Sigmoid colon (tissue), 7 donors: ENCODE results near the gene RITA1. TPM values are rescaled to one million over a fixed set of nuclear protein-coding genes. Genes with fewer than 3 reads are reported as not detected.

ENCODE experiments used
- DNase-seq: peaks from one replicate; pipeline ENCODE4 v3.0.0-alpha.2; 2019
- H3K27ac ChIP-seq, 4 donors: fragments of 200-600 bp; sonication (generic); one replicate each; pipeline ENCODE4 v1.5.1; 2016 to 2019; ENCODE audit warnings: mild to moderate bottlenecking in 1 of 4
- H3K27me3 ChIP-seq, 3 donors: fragments of 200-600 bp; sonication (generic); one replicate each; pipeline ENCODE4 v1.5.1; 2019; ENCODE audit warnings: mild to moderate bottlenecking in 1 of 3
- H3K36me3 ChIP-seq, 4 donors: fragments of 200-600 bp; sonication (generic); one replicate each; pipeline ENCODE4 v1.5.1; 2016 to 2019
- H3K4me1 ChIP-seq, 4 donors: fragments of 200-600 bp; sonication (generic); one replicate each; pipeline ENCODE4 v1.5.1; 2017 to 2019
- H3K4me3 ChIP-seq, 4 donors: fragments of 200-600 bp; sonication (generic); one replicate each; pipeline ENCODE4 v1.5.1; 2017 to 2019; ENCODE audit warnings: mild to moderate bottlenecking in 2 of 4, moderate library complexity in 1 of 4
- H3K9me3 ChIP-seq, 4 donors: fragments of 200-600 bp in 3 of 4; sonication (generic) in 3 of 4; one replicate each; pipeline versions ENCODE4 v1.5.1 to v1.6.1; 2013 to 2019
- EP300 ChIP-seq, 4 donors: sonication (generic); formaldehyde crosslinking; IDR thresholded peaks; one replicate each; pipeline ENCODE4 v1.6.1; 2017; ENCODE audit warnings: antibody characterized with exemption in 4 of 4
- POLR2A ChIP-seq, 2 donors: fragments of 450-650 bp; IDR thresholded peaks; one replicate each; pipeline ENCODE4 v1.6.1; 2016; ENCODE audit warnings: antibody characterized with exemption in 2 of 2, mild to moderate bottlenecking in 2 of 2, moderate library complexity in 2 of 2
- POLR2AphosphoS5 ChIP-seq, 4 donors: sonication (generic); formaldehyde crosslinking; IDR thresholded peaks; one replicate each; pipeline ENCODE4 v1.6.1; 2017; ENCODE audit warnings: antibody characterized with exemption in 4 of 4
- WGBS, 2 donors: extraction: QIAGEN DNeasy Blood & Tissue Kit; methylation state at CpG; one replicate each; pipeline ENCODE4 v1.1.7; 2013; 5-methylcytosine and 5-hydroxymethylcytosine counted together
- intact Hi-C: fragments of 100-400 bp; cut with DNase I; formaldehyde crosslinking; loops from one replicate; pipeline ENCODE4 v1.15.1; 2023
- polyA plus RNA-seq, 3 donors: library from polyadenylated mRNA; stranded (reverse); fragments of 200-250 nt; gene quantifications; one replicate each; pipeline ENCODE4 v1.2.3, GENCODE V29; 2013
- total RNA-seq, 4 donors: library from RNA; depleted of rRNA; stranded (reverse); fragments of >200 nt; gene quantifications; one replicate each; pipeline ENCODE4 v1.1.0, GENCODE V29; 2016
- TF ChIP-seq, protein P1 (sequence below), 4 experiments: fragments of 450-650 bp in 3 of 4; fragments of 200-600 bp in 1 of 4; IDR thresholded peaks; one replicate each; pipeline ENCODE4 v1.5.1; 2016 to 2019; ENCODE audit warnings: antibody characterized with exemption in 4 of 4, mild to moderate bottlenecking in 3 of 4, moderate library complexity in 2 of 4
- donor health status: healthy with polysubstance abuse.
- donor health status: Bipolar disorder and iron deficiency.
- donor health status: healthy.

Gene RITA1
- total and polyA plus RNA-seq, 7 donors = 12.5 to 28.4 (median 16.5) TPM

DNA sequence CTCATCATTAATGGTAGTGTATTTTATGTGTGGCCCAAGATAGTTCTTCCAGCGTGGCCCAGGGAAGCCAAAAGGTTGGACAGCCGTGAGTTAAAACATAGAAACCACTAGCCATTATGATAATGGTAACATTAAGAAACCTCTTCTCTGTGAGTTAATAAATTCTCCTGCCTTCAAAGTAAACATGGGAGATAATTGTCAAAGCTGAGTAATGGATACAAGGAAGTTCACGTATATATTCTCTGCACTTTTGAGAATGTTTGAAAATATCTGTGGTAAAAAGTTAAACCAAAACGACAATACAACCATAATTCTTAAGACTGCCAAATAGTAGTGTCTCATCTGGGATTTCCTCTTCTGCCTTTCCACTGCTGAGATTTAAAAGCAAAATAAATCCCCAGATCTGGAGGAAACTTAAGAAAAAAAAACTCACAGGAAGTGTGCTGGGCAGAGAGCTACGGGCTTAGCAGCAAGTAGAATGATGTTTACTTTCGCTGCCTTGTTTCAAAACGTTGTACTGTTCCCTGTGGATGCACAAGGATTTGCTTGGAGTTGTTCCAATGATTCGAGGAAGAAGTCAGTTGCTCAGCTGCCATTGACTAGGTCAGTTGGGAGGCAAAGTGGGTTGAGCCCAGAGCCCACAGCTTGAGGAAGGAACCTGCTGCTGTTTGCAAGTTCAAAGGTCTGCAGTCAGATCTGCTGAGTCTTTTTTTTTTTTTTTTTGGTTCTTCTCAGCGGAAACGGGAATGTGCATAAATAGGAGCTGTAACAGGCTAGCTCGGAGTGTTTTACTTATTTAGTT is 37.4 kb downstream of the RITA1 start:
- peak overlapping the region; percentile 77 to 97 (median 94) for H3K4me3 ChIP-seq
- peaks cover 5 to 15% (median 11%) of the 10 kb centered on the region in 4 donors for H3K36me3 ChIP-seq
- H3K9me3 ChIP-seq = no peaks in the 10 kb centered on the region
- peak; percentile 91 for DNase-seq
- peaks cover 0 to 45% (median 30%) of the 10 kb centered on the region in 4 donors for H3K4me1 ChIP-seq
- TF ChIP-seq, protein P1, sequence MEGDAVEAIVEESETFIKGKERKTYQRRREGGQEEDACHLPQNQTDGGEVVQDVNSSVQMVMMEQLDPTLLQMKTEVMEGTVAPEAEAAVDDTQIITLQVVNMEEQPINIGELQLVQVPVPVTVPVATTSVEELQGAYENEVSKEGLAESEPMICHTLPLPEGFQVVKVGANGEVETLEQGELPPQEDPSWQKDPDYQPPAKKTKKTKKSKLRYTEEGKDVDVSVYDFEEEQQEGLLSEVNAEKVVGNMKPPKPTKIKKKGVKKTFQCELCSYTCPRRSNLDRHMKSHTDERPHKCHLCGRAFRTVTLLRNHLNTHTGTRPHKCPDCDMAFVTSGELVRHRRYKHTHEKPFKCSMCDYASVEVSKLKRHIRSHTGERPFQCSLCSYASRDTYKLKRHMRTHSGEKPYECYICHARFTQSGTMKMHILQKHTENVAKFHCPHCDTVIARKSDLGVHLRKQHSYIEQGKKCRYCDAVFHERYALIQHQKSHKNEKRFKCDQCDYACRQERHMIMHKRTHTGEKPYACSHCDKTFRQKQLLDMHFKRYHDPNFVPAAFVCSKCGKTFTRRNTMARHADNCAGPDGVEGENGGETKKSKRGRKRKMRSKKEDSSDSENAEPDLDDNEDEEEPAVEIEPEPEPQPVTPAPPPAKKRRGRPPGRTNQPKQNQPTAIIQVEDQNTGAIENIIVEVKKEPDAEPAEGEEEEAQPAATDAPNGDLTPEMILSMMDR (IDR thresholded peaks at IDR 0.05) = no peak
- TF ChIP-seq EP300 (IDR thresholded peaks at IDR 0.05) (peak in 1 of 4 donors; percentile 36), POLR2AphosphoS5 (IDR thresholded peaks at IDR 0.05) (peak; percentile 55 to 92 (median 76))
- no peaks in the 10 kb centered on the region for H3K27me3 ChIP-seq
- H3K27ac ChIP-seq = peak overlapping the region; percentile 93 to 98 (median 96)
- 1 to 9% methylated on average over 11 of the region's 11 CpGs for WGBS, 2 donors
- intact Hi-C loops = loop anchor here (2.0 kb wide), 1 partner anchor 24 kb away; no protein-coding TSS in a partner anchor

DNA sequence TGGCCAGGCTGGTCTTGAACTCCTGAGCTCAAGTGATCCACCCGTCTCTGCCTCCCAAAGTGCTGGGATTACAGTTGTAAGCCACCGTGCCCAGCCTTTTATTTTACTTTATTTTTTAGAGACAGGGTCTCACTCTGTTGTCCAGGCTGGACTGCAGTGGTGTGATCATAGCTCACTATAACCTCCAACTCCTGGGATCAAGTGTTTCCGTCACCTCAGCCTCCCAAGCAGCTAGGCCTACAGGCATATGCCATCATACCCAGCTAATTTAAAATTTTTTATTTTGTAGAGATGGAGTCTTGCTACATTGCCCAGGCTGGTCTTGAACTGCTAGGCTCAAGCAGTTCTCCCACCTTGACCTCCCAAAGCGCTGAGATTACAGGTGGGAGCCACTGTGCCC is 39.4 kb downstream of the RITA1 start:
- DNase-seq = no peak
- Histone ChIP-seq H3K4me3 (no peak overlapping the region), H3K4me1 (peaks cover 0 to 51% (median 30%) of the 10 kb centered on the region in 4 donors), H3K36me3 (peaks cover 14 to 35% (median 17%) of the 10 kb centered on the region in 4 donors), H3K27ac (no peak overlapping the region), H3K27me3 (no peaks in the 10 kb centered on the region), H3K9me3 (no peaks in the 10 kb centered on the region)
- 93 to 98% methylated on average over 4 of the region's 4 CpGs for WGBS, 2 donors
- intact Hi-C loops = no loop called here
- TF ChIP-seq POLR2AphosphoS5 (IDR thresholded peaks at IDR 0.05) (no peak), POLR2A (IDR thresholded peaks at IDR 0.05) (no peak)
- TF ChIP-seq, protein P1 (IDR thresholded peaks at IDR 0.05) = no peak

DNA sequence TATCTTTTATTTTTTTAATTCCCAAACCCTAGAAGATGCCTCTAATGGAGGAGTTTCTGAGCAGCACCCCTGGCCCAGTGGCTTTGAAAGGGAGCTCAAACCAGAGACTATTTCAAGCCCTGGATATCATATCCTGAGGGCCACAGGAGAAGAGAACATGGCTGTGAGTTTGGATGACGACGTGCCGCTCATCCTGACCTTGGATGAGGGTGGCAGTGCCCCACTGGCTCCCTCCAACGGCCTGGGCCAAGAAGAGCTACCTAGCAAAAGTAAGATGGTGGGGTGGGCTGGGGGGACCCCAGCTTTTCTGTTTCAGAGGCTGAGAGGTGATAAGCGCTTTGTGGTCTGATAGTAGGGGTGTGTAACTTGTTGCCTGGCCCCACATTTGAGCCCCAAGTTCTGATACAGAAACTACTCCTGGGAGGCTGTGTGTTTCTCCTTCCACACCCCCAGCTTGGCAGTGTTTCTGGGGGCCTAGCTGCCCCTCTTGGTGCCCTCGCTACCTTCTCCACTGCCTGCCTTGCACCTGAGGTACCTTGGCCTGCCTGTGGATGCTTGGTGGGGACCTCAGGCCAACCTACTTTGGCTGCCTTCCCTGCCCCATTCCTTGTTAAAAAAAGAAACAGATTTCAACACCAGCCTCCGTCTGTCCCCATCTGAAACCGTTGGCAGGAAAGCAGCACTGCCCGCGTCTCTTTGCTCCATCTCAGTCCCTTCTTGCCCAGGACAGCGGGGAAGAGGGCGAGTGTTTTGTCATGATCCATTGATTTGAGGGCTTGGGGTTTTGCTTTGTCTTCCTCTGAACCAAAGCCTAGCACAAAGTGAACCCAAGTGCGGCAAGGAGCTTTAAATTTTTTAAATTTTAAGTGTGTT is 41.4 kb downstream of the RITA1 start:
- H3K27me3 ChIP-seq = no peaks in the 10 kb centered on the region
- 88 to 90% methylated on average over 13 of the region's 13 CpGs for WGBS, 2 donors
- TF ChIP-seq POLR2A (IDR thresholded peaks at IDR 0.05) (no peak), POLR2AphosphoS5 (IDR thresholded peaks at IDR 0.05) (no peak), EP300 (IDR thresholded peaks at IDR 0.05) (no peak)
- TF ChIP-seq, protein P1 (IDR thresholded peaks at IDR 0.05) = no peak
- no peaks in the 10 kb centered on the region for H3K9me3 ChIP-seq
- intact Hi-C loops = no loop called here
- H3K36me3 ChIP-seq = peaks cover 20 to 55% (median 28%) of the 10 kb centered on the region in 4 donors
- H3K4me3 ChIP-seq = no peak overlapping the region
- peaks cover 0 to 45% (median 21%) of the 10 kb centered on the region in 4 donors for H3K4me1 ChIP-seq
- no peak for DNase-seq
- H3K27ac ChIP-seq = peak overlapping the region in 2 of 4 donors; percentile 27

DNA sequence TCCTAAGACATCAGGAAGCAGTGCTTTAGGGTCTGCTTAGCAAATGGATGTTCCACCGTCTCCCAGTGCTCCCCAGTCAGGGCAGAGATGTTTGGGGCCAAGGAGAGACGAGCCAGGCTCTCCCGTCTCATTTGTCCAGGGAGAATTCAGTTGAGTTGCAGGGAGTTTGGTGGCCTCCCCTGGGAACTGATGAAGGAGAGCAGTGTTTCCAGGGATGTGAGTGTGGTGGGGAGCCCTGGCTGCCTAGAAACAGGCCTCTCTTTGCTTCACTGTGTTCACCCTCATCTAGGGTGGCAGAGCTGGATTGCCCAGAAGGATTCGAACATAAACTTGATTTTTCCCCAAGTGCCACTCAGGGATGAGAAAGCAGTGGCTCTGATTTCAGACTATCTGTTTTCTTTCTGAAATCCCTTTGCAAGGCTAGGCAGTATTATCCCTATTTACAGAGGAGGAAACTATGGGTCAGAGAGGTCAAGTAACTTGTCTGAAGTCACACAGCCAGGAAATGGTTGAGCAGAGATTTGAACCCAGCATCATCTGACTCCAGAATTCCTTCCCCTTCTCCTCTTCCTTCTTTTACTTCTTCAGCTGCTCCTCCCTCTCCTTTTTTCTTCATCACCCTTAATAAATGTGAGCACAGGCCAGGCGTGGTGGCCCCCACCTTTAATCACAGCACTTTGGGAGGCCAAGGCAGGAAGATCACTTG is 42.3 kb downstream of the RITA1 start:
- peaks cover 0 to 42% (median 16%) of the 10 kb centered on the region in 4 donors for H3K4me1 ChIP-seq
- WGBS, 2 donors = 94% methylated on average over 5 of the region's 5 CpGs
- DNase-seq = no peak
- no peak overlapping the region for H3K4me3 ChIP-seq
- TF ChIP-seq POLR2AphosphoS5 (IDR thresholded peaks at IDR 0.05) = no peak
- TF ChIP-seq, protein P1 (IDR thresholded peaks at IDR 0.05) = no peak
- TF ChIP-seq POLR2A (IDR thresholded peaks at IDR 0.05) = no peak
- TF ChIP-seq EP300 (IDR thresholded peaks at IDR 0.05) = no peak
- no peaks in the 10 kb centered on the region for H3K9me3 ChIP-seq
- intact Hi-C loops = no loop called here
- H3K27me3 ChIP-seq = no peaks in the 10 kb centered on the region
- peaks cover 26 to 64% (median 35%) of the 10 kb centered on the region in 4 donors for H3K36me3 ChIP-seq
- peak overlapping the region in 2 of 4 donors; percentile 27 for H3K27ac ChIP-seq
